Body of pancreas (tissue), 4 donors: ENCODE measurements around the gene HSF2. TPM values are rescaled to one million over a fixed set of nuclear protein-coding genes. Genes with fewer than 3 reads are reported as not detected.

Source experiments
- ATAC-seq: fragments of 150-250 bp; one replicate; pipeline ENCODE4 v1.9.1; 2016
- DNase-seq, 4 donors: peaks; one replicate each; pipeline ENCODE4 v3.0.0-alpha.2; 2019
- H3K27ac ChIP-seq, 4 donors: fragments of 200-600 bp; sonication (generic); 1 replicate in 3 of 4; 2 replicates in 1 of 4; pipeline versions ENCODE4 v1.5.1 to v1.6.1; 2016 to 2019; ENCODE audit warnings: mild to moderate bottlenecking in 1 of 4, mixed read lengths in 1 of 4, moderate library complexity in 1 of 4
- H3K27me3 ChIP-seq, 2 donors: fragments of 200-600 bp; sonication (generic); one replicate each; pipeline ENCODE4 v1.6.0; 2016; ENCODE audit warnings: mild to moderate bottlenecking in 1 of 2
- H3K36me3 ChIP-seq, 2 donors: fragments of 200-600 bp; sonication (generic); replicated peaks in 1 of 2; 2 replicates each; pipeline ENCODE4 v1.5.1; 2016; ENCODE audit warnings: low read depth in 2 of 2; ENCODE audit not compliant: insufficient read depth in 1 of 2
- H3K4me1 ChIP-seq: fragments of 200-600 bp; sonication (generic); one replicate; pipeline ENCODE4 v1.6.0; 2016
- H3K4me3 ChIP-seq, 2 donors: fragments of 200-600 bp; sonication (generic); 1 replicate in 1 of 2; 2 replicates in 1 of 2; pipeline ENCODE4 v1.5.1; 2016 to 2019
- H3K9me3 ChIP-seq, 3 donors: fragments of 200-600 bp; sonication (generic); 1 replicate in 2 of 3; 2 replicates in 1 of 3; pipeline ENCODE4 v1.5.1; 2016
- POLR2A ChIP-seq, 3 donors: fragments of 450-650 bp; IDR thresholded peaks; one replicate each; pipeline ENCODE4 v1.6.1; 2016; ENCODE audit warnings: antibody characterized with exemption in 3 of 3, mild to moderate bottlenecking in 2 of 3
- WGBS, 2 donors: methylation state at CpG; one replicate each; pipeline ENCODE4 v1.1.5; 2017; 5-methylcytosine and 5-hydroxymethylcytosine counted together
- intact Hi-C: fragments of 100-400 bp; cut with DNase I; formaldehyde crosslinking; loops from one replicate; pipeline ENCODE4 v1.15.1; 2023
- total RNA-seq, 2 donors: library from RNA; depleted of rRNA; stranded (reverse); fragments of >200 nt; gene quantifications; one replicate each; pipeline ENCODE4 v1.1.0, GENCODE V29; 2016
- TF ChIP-seq, protein P1 (sequence below), 7 experiments: fragments of 450-650 bp in 4 of 7; fragments of 200-600 bp in 3 of 7; sonication (generic) in 3 of 7; IDR thresholded peaks; one replicate each; pipeline ENCODE4 v1.5.1; 2016 to 2019; ENCODE audit warnings: antibody characterized with exemption in 7 of 7

Gene HSF2
- total RNA-seq, 2 donors from 2014 or later: 3.3 to 7.8 TPM

DNA sequence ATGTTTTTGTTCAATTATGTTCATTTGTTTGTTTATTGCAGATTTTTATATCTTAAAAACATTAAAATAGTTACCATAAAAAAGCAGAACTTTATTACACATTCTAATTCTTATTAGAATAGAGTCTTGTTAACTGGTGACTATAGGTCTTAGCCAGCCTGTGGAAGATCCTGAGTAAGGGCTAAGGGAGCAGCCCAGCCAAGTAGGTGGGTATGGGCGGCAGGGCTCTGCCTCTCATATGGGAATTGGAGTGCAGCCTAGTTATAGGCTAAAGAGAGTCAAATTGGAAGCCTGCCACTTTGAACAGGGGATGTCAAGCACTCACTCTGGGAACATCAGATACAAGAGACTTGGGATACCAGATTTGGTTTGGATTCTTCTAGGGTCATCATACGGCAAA is 10.5 kb upstream of the HSF2 start:
- intact Hi-C loops: loop anchor here (10.0 kb wide), 1 partner anchor 136 kb away; no protein-coding TSS in a partner anchor

DNA sequence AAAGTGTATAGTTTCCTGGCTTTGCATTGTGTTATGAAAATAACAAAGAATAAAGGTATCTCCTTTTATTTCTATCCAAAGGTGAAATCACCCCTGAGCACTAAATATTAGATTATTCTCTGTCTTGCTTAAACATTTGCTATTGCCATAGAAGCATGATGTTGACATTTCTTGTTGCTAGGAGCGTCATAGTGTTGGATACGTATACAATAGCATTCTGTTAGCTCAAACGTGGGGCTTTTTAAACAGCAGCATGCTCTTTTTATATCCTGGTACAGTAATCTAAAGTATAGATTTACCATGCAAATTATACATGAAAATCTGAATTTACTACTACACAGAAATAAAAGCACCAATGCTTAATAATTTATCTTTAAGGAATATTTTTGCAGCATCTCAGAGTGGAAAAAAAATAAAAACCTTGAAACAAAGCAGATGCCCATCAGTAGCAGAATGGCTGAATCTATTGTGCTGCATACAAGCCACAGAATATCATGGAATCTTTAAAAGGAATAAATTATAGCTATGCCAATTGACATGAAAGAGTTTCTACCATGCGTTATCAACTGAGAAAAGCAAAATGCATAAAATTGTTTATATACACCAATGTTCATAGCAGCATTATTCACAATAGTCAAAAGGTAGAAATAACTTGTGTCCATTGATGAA is 9.6 kb upstream of the HSF2 start:
- H3K4me1 ChIP-seq: no peaks in the 10 kb centered on the region
- H3K36me3 ChIP-seq: no peaks in the 10 kb centered on the region
- H3K4me3 ChIP-seq: no peak overlapping the region
- no peak for TF ChIP-seq POLR2A (IDR thresholded peaks at IDR 0.05)
- TF ChIP-seq, protein P1, sequence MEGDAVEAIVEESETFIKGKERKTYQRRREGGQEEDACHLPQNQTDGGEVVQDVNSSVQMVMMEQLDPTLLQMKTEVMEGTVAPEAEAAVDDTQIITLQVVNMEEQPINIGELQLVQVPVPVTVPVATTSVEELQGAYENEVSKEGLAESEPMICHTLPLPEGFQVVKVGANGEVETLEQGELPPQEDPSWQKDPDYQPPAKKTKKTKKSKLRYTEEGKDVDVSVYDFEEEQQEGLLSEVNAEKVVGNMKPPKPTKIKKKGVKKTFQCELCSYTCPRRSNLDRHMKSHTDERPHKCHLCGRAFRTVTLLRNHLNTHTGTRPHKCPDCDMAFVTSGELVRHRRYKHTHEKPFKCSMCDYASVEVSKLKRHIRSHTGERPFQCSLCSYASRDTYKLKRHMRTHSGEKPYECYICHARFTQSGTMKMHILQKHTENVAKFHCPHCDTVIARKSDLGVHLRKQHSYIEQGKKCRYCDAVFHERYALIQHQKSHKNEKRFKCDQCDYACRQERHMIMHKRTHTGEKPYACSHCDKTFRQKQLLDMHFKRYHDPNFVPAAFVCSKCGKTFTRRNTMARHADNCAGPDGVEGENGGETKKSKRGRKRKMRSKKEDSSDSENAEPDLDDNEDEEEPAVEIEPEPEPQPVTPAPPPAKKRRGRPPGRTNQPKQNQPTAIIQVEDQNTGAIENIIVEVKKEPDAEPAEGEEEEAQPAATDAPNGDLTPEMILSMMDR (IDR thresholded peaks at IDR 0.05): no peak
- no peaks in the 10 kb centered on the region for H3K27me3 ChIP-seq
- no peaks in the 10 kb centered on the region for H3K9me3 ChIP-seq
- DNase-seq (no peak), ATAC-seq (no peak)
- H3K27ac ChIP-seq: no peak overlapping the region
- WGBS, 2 donors: 44 to 52% methylated on average over 4 of the region's 4 CpGs
- intact Hi-C loops: loop anchor here (10.0 kb wide), 1 partner anchor 135 kb away; no protein-coding TSS in a partner anchor

More for the DNA sequence above, 10.5 kb upstream of the HSF2 start:
- Histone ChIP-seq H3K27ac (no peak overlapping the region), H3K4me1 (no peaks in the 10 kb centered on the region), H3K27me3 (no peaks in the 10 kb centered on the region), H3K9me3 (no peaks in the 10 kb centered on the region), H3K4me3 (no peak overlapping the region), H3K36me3 (no peaks in the 10 kb centered on the region)
- DNase-seq (no peak), ATAC-seq (no peak)
- 91 to 98% methylated on average over 2 of the region's 2 CpGs for WGBS, 2 donors
- TF ChIP-seq, protein P1 (IDR thresholded peaks at IDR 0.05): no peak
- TF ChIP-seq POLR2A (IDR thresholded peaks at IDR 0.05): no peak

DNA sequence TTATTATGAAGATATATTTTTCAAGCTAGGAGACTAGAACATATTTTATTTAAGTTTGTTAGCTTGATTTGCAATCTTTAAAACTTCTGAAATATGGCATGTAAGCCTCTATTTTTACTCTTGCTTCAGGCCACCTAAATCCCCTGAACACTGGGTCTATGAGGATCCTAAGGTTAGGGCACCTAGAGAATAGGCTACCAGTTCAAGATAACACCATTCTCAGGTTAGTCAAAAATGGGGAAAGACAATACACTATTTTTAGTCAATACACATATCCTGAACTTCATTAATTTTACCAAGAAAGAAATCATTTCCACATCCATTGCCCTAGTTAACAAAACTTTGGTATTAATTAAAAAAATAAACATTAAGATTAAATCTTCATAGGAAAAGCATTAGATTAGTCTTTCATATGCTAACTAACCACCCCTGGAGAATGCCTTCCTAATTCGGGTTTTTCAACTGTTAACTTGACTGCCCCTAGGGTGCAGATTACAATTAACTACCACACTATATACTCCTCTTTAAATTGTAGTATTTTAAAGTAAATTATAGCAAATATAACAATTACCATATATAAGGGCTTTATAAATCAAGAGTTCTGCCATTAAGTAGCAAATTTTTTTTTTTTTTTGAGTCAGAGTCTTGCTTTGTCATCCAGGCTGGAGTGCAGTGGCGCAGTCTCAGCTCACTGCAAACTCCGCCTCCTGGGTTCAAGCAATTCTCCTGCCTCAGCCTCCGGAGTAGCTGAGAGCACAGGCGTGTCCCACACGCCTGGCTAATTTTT is 6.7 kb upstream of the HSF2 start:
- DNase-seq: no peak
- Histone ChIP-seq H3K36me3 (no peaks in the 10 kb centered on the region), H3K27me3 (no peaks in the 10 kb centered on the region), H3K27ac (no peak overlapping the region), H3K4me3 (no peak overlapping the region), H3K4me1 (no peaks in the 10 kb centered on the region), H3K9me3 (no peaks in the 10 kb centered on the region)
- no peak for TF ChIP-seq POLR2A (IDR thresholded peaks at IDR 0.05)
- TF ChIP-seq, protein P1 (IDR thresholded peaks at IDR 0.05): no peak
- ATAC-seq: no peak
- WGBS, 2 donors: 73 to 88% methylated on average over 6 of the region's 6 CpGs
- intact Hi-C loops: no loop called here

DNA sequence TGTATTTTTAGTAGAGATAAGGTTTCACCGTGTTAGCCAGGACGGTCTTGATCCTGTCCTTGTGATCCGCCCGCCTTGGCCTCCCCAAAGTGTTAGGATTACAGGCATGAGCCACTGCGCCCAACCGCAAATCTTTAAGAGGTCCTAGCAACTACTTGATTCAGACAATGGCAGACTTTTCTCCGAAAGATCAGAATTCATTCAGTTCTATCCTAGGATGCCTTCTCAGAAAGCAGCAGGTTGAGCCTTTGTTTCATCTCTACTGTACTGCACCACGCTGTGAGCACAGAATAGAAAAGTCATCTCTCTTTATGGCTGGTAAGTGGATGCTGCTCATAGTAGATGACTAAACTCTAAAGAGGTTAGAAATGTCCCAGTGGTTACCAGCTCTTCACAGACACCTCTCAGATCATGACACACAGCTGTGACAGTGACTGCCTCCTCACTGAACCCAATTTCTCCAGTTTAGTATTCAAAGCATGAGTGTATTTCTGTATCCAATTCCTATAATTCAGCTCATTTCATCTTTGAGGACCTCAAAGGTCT is 6.0 kb upstream of the HSF2 start:
- no peaks in the 10 kb centered on the region for H3K9me3 ChIP-seq
- ATAC-seq: no peak
- WGBS, 2 donors: 68 to 81% methylated on average over 8 of the region's 8 CpGs
- no peak overlapping the region for H3K27ac ChIP-seq
- no peak overlapping the region for H3K4me3 ChIP-seq
- H3K27me3 ChIP-seq: no peaks in the 10 kb centered on the region
- H3K36me3 ChIP-seq: no peaks in the 10 kb centered on the region
- DNase-seq: no peak
- intact Hi-C loops: no loop called here
- H3K4me1 ChIP-seq: no peaks in the 10 kb centered on the region
- TF ChIP-seq POLR2A (IDR thresholded peaks at IDR 0.05): no peak
- TF ChIP-seq, protein P1 (IDR thresholded peaks at IDR 0.05): no peak
